Hematopoietic multipotent progenitor cell treated with erythropoietin and hydrocortisone succinate and interleukin-3 and kit ligand, for 15 days (in vitro differentiated cells): ENCODE results near the gene RAB28.

ENCODE experiments used
- DNase-seq: peaks from one replicate; pipeline ENCODE4 v3.0.0-alpha.2; 2015; ENCODE audit warnings: low spot score

RAB28 gene

GRCh38 chr4:13509442-13509841 lies 25.3 kb upstream of the RAB28 start:
- no peak for DNase-seq

GRCh38 chr4:13504374-13504773 lies 20.2 kb upstream of the RAB28 start:
- no peak for DNase-seq

- no peak for DNase-seq
These were observed 14.3 kb upstream of the RAB28 start for GRCh38 chr4:13498469-13498868.

- no peak for DNase-seq
These were observed 12.5 kb upstream of the RAB28 start for GRCh38 chr4:13496605-13497004.

DNA sequence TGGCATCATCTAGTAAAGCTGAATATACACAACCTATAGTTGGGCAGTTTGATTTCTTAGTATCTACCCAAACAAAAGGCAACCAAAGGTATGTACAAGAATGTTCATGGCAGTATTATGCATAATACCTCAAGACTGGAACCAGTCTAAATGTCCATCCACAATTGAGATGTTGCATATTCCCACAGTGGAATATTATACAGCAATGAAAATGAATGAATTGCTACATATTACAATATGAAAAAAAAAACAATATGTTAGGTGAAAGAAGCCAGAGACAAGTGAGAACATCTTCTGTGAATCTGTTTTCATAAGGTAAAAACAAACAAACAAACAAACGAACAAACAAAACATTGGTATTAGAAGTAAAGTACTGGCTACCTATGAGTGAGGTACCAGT lies 11.6 kb upstream of the RAB28 start:
- no peak for DNase-seq

GRCh38 chr4:13493793-13494192 lies 9.7 kb upstream of the RAB28 start:
- no peak for DNase-seq

- no peak for DNase-seq
These were observed 8.6 kb upstream of the RAB28 start for GRCh38 chr4:13492747-13493146.

GRCh38 chr4:13484749-13485221 lies 645 bp upstream of the RAB28 start:
- no peak for DNase-seq

DNA sequence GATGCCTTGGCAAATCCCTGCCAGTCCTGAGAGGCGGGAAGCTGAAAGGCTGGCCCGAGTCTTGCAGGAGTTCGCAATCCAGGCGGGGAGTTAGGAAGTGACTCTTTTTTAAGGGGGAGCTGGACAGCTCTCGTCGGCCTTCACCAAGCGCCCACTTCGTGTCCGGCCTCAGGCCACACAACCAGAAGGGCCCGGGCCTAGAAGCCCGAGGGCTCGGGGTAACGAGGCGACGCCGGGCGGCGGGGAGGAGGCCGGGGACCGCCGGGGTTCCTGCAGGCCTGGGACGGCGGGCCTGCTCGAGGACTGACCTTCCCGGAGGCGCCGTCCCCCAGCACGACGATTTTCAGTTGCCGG lies 395 bp downstream of the RAB28 start:
- no peak for DNase-seq

GRCh38 chr4:13483136-13483767 lies 888 bp downstream of the RAB28 start:
- DNase-seq = peak; percentile 22

- no peak for DNase-seq
These were observed 2.6 kb downstream of the RAB28 start for GRCh38 chr4:13481569-13481968.

DNA sequence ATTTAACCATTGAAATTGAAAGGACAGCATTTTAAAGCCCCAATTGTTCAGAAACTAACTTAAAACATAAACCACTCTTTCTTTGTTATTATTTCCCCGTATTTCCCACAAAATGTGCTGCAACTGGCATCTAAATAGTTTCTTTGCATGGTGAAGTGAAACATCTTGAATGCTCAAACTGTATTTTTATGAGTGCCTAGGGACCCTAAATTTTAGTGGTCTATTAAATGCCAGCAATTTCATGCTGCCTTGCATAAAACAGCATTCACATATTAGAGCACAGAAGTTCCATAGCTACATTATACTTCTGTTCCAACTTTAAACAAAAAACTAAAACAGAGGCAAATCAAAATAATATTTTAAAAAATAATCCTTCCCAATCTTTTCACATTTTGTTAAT lies 5.4 kb downstream of the RAB28 start:
- no peak for DNase-seq

- DNase-seq = no peak
These were observed 6.0 kb downstream of the RAB28 start for GRCh38 chr4:13478131-13478530.

DNA sequence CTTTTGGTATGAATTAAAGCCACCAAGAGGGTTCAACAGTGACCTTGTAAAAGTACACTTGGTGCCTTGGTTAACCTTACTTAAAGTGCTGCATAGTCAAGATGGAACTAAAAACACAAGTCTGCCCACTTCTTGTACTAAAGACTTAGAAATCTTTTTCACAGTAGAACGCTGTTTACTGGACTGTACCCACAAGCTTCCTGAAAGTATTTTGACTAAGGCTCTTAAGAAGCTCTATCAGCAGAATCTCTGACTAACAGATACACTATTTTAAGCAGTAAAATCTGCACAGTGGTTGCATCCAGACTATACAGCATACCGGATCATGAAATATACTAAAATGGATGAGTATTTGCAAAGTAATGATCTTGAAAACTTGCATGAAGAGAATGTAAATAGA lies 7.2 kb downstream of the RAB28 start:
- DNase-seq = no peak

DNA sequence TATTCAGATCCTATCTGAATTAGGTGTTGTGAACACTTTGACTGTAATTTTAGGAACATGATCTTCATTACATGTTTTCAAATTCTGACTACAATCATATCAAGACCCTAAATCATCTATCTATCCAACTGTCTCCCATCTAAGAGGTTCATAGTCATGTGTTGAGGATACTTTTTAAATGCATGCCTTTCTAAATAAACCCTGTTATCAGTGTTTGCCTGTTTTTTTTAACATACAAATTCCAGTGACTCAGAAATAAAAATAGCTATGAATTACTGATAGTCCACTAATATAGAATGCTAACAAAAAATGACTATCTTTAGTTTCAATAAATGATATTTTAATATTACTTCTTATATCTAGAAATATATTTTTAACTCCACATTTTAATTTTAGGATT lies 8.0 kb downstream of the RAB28 start:
- no peak for DNase-seq

DNA sequence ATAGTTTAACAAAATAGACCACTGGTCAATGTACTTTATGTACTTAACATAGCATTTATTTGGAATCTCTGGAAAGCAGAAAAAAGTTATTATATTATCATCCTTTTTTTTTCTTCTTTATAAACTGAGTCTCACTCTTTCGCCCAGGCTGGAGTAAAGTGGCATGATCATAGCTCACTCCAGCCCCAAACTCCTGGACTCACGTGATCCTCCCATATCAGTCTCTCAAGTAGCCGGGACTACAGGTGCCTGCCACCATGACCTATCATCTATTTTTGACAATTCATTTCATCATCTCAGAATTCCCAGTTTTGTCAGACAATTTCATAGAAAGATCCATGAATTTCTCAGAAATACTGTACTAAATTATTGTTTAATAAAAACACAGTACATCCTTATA lies 12.7 kb downstream of the RAB28 start:
- no peak for DNase-seq

DNA sequence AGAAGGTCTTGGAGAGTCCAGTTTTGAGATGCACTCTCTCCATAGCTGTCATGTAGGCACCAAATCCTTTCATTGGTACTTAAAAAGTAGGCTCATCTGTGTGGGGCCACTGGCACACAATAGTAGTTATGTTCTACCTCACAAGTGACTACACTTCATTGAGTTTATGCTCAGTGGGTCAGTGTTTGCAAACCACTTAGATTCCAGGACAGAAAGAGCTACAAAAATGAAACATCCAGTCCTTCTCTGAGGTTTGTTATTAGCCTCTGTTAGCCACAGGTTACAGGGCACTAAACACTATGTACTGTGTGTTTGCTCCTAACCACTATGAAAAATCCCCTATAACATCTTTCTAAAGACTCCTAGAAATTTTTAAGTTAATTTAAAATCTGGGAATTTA lies 13.8 kb downstream of the RAB28 start:
- DNase-seq = no peak

GRCh38 chr4:13464973-13465372 lies 19.2 kb downstream of the RAB28 start:
- no peak for DNase-seq

- no peak for DNase-seq
These were observed 19.6 kb downstream of the RAB28 start for GRCh38 chr4:13464543-13464942.

- no peak for DNase-seq
These were observed 22.8 kb downstream of the RAB28 start for GRCh38 chr4:13461191-13461905.

- DNase-seq = no peak
These were observed 28.7 kb downstream of the RAB28 start for GRCh38 chr4:13455411-13455810.

DNA sequence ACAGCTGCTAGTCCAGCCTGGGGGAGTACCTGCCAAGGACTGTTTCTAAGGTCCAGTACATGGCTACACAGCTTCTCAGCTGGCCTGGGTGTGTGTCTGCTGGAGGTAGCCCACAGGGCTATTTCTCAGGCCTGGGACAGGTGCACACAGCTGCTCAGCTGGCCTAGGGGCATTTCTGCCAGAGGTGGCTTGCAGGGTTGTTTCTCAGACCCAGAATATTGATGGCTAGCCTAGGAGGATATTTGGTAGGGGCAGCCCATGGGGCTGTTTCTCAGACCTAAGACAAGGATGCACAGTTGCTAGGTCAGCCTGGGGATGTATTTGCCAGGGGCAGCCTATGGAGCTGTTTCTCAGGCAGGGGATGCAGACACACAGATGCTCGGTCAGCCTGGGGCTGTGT lies 29.4 kb downstream of the RAB28 start:
- DNase-seq = no peak

GRCh38 chr4:13452927-13453579 lies 31.1 kb downstream of the RAB28 start:
- DNase-seq = no peak

DNA sequence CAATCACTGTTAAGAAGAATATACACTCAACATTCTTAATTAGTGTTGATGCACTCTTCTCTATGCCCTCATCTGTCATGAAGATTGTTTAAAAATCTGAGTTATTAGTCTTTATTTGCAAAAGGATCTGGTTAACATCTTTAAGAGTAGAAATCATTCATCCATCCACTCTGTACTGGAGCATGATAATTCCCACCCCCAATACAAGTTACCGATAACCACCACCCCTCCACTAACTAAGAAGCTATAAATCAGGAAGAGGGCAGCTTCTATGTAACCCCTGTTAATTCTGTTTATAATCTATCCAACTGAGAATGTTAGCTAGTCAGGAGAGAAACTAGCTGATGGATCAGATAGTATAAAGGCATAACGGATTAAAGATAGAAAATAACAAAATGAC lies 34.5 kb downstream of the RAB28 start:
- DNase-seq = no peak
